ENCODE results near the gene MBD1.

- TF ChIP-seq POLR2A (IDR thresholded peaks at IDR 0.05; ENCODE audit: extremely low read depth, insufficient read length), result no peak
- TF ChIP-seq, protein P1, sequence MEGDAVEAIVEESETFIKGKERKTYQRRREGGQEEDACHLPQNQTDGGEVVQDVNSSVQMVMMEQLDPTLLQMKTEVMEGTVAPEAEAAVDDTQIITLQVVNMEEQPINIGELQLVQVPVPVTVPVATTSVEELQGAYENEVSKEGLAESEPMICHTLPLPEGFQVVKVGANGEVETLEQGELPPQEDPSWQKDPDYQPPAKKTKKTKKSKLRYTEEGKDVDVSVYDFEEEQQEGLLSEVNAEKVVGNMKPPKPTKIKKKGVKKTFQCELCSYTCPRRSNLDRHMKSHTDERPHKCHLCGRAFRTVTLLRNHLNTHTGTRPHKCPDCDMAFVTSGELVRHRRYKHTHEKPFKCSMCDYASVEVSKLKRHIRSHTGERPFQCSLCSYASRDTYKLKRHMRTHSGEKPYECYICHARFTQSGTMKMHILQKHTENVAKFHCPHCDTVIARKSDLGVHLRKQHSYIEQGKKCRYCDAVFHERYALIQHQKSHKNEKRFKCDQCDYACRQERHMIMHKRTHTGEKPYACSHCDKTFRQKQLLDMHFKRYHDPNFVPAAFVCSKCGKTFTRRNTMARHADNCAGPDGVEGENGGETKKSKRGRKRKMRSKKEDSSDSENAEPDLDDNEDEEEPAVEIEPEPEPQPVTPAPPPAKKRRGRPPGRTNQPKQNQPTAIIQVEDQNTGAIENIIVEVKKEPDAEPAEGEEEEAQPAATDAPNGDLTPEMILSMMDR (IDR thresholded peaks at IDR 0.05; ENCODE audit: low read depth, low read length), result no peak
Measured at GRCh38 chr18:50289108-50289443, 7.8 kb upstream of the MBD1 start.

Data from NB4 (cell line).